ENCODE measurements around the gene BCKDHA.

The BCKDHA gene

DNA sequence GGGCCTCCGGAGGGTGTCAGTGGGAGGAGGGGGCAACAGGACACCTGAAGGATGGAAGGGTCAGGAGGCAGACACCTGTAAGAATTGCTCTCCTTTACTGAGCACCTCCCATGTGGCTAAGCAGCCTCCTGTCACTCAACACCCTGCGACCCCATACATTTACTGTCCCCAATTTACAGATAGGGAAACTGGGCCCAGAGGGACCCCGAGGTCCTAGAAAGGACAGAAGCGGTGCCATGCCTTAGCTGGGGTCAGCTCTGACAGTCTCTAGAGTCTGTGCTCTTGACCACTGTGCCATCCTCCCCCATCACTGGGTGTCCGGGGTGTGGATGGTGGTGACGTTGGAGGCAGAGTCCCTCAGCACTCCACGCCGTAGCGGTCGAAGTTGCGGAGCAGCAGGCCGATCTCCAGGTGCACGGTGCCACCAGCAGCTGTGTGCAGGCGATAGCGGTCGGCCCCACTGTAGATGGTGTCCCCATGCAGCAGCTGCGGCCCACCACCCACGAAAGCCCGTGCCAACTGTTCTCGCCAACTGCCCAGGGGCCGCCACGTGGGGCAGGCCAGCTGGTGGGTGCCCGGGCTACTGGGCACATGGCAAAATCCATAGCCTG lies 43.2 kb upstream of the BCKDHA start:
- TF ChIP-seq, protein P1, sequence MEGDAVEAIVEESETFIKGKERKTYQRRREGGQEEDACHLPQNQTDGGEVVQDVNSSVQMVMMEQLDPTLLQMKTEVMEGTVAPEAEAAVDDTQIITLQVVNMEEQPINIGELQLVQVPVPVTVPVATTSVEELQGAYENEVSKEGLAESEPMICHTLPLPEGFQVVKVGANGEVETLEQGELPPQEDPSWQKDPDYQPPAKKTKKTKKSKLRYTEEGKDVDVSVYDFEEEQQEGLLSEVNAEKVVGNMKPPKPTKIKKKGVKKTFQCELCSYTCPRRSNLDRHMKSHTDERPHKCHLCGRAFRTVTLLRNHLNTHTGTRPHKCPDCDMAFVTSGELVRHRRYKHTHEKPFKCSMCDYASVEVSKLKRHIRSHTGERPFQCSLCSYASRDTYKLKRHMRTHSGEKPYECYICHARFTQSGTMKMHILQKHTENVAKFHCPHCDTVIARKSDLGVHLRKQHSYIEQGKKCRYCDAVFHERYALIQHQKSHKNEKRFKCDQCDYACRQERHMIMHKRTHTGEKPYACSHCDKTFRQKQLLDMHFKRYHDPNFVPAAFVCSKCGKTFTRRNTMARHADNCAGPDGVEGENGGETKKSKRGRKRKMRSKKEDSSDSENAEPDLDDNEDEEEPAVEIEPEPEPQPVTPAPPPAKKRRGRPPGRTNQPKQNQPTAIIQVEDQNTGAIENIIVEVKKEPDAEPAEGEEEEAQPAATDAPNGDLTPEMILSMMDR (IDR thresholded peaks at IDR 0.05) = no peak

- TF ChIP-seq, protein P1 (IDR thresholded peaks at IDR 0.05) = no peak
Measured at GRCh38 chr19:41355035-41355434, 42.6 kb upstream of the BCKDHA start.

DNA sequence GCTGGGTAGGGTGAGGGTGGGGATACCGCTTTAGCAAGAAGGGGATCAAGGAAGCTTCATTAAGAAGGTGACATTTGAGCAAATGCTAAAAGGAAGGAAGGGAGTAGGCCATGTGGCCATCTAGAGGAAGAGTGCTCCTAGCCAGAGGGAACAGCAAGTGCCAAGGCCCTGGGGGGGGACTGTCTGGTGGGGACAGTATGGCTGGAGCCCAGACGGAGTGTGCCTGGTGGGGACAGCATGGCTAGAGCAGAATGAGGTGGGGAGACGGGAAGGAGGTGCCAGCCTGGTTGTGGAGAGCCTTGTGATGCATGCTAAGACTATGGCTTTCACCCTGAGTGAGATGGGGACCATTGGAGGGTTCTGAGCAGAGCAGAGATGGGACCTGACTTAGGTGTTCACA lies 41.8 kb upstream of the BCKDHA start:
- TF ChIP-seq, protein P1 (IDR thresholded peaks at IDR 0.05) = no peak

GRCh38 chr19:41356984-41357739 lies 40.5 kb upstream of the BCKDHA start:
- TF ChIP-seq, protein P1 (IDR thresholded peaks at IDR 0.05) = no peak

- TF ChIP-seq, protein P1 (IDR thresholded peaks at IDR 0.05) = no peak
Measured at GRCh38 chr19:41357746-41358145, 39.9 kb upstream of the BCKDHA start.

GRCh38 chr19:41359741-41360140 lies 37.9 kb upstream of the BCKDHA start:
- TF ChIP-seq, protein P1 (IDR thresholded peaks at IDR 0.05) = no peak

GRCh38 chr19:41362143-41362847 lies 35.3 kb upstream of the BCKDHA start:
- TF ChIP-seq, protein P1 (IDR thresholded peaks at IDR 0.05) = no peak
